B cell (primary cell): ENCODE data around the gene HAND2.

Source experiments
- CTCF ChIP-seq: fragments of 200-600 bp; IDR thresholded peaks from one replicate; pipeline ENCODE4 v1.8.0; 2022; ENCODE audit warnings: antibody characterized with exemption, mild to moderate bottlenecking
- EZH2 ChIP-seq: IDR thresholded peaks from 2 replicates; pipeline ENCODE4 v1.6.1; 2012; ENCODE audit warnings: borderline replicate concordance, low read depth, mild to moderate bottlenecking, moderate library complexity, low read length; ENCODE audit not compliant: insufficient read depth, poor library complexity, severe bottlenecking

DNA sequence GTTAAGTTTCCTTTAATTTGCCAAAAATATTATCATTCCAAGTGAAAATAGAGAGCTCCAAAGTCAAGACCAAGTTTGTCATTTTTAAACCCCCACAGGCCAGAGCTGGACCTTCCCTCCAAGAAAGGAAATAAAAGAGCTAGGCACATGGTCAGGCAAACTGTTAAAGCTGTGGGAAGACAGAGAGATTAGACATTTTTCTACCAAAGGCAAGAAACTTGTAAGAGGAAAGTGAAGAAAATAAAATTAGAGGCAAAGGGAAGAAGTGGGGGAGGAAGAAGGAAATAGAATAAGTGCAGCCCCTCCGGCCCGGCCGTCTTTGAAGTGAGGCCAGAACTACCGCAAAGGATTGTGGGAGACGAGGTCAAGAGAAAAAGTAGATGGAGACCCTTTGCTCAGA lies 47.9 kb upstream of the HAND2 start:
- no peak for TF ChIP-seq CTCF
- TF ChIP-seq EZH2: no peak
